Dendritic cell treated with granulocyte-macrophage colony-stimulating factor and Interleukin-4, amounts not matched to agents 40 ng/mL and 50 ng/mL, for 4 days (primary cell): Measurements from ENCODE around the gene BMAL1.
A peak's percentile ranks its signal among the peaks of the same experiment; 100 is the strongest.

ENCODE experiments used
- H3K27ac Mint-ChIP-seq: one replicate; pipeline ENCODE4 v1.8.0; 2022; ENCODE audit warnings: mild to moderate bottlenecking, mixed read lengths
- H3K27me3 Mint-ChIP-seq: one replicate; pipeline ENCODE4 v1.8.0; 2022; ENCODE audit warnings: mild to moderate bottlenecking, mixed read lengths
- H3K36me3 Mint-ChIP-seq: one replicate; pipeline ENCODE4 v1.8.0; 2022; ENCODE audit warnings: low read depth, mixed read lengths
- H3K4me1 Mint-ChIP-seq: one replicate; pipeline ENCODE4 v1.8.0; 2022; ENCODE audit warnings: low read depth, mixed read lengths
- H3K4me3 Mint-ChIP-seq: one replicate; pipeline ENCODE4 v1.8.0; 2022; ENCODE audit warnings: mild to moderate bottlenecking, moderate library complexity, mixed read lengths
- H3K9me3 Mint-ChIP-seq: one replicate; pipeline ENCODE4 v1.8.0; 2022; ENCODE audit warnings: mixed read lengths
- intact Hi-C: fragments of 100-400 bp; cut with micrococcal nuclease; formaldehyde crosslinking; loops from one replicate; pipeline ENCODE4 v1.15.0; 2022

BMAL1 gene

GRCh38 chr11:13276832-13277767, 490 bp upstream of the BMAL1 start:
- H3K36me3 Mint-ChIP-seq: peaks cover 36% of the 10 kb centered on the region
- peaks cover 43% of the 10 kb centered on the region for H3K4me1 Mint-ChIP-seq
- H3K27me3 Mint-ChIP-seq: peaks cover 37% of the 10 kb centered on the region
- peak overlapping the region; percentile 86 for H3K4me3 Mint-ChIP-seq
- H3K27ac Mint-ChIP-seq: peak overlapping the region; percentile 74
- H3K9me3 Mint-ChIP-seq: no peaks in the 10 kb centered on the region
- intact Hi-C loops: loop anchor here (1.0 to 5.0 kb wide), 3 partner anchors 55 to 186 kb away; partner anchors contain the start of gene BTBD10

DNA sequence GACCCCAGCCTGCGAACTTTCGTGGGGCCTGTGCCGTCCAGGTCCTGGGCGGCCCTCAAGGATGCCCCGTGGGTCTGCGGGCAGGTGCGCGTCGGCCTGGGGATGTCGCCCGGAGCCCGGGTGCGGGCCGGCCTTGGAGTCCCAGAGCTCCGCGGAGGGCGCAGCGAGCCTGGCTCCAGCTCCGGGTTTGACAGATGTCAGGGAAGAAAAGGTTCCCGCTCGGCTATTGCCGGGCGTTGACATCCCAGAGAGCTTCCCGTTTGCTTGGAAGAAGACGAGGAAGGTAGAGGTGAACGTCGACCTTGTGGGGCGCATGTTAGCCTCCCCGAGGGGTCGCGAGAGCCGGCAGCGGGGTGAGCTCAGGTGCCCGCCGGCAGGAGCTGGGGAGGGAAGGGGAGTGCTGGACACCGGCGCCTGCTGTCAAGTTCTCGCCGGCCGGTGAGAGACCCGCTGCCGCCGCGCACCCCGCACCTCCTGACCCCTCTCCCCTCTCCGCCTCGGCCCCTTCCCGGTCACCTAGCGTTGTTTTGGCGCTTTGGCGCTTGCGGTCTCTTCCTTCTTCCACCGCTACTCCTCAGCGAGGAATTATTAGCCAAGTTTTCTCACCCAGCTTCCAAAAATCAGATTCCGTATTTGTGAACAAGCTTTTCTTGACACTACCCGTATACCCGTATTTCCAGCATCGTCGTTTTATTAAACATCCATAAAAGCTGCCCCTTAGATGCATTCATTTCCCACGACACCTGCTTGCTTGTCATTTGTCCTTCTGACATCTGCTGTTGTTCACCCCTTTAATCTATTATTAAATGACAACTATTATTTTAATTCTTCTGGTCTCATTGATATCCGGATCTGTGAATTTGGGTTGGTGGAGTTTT, 1.3 kb downstream of the BMAL1 start:
- intact Hi-C loops: loop anchor here (2.0 to 5.0 kb wide), 3 partner anchors 24 to 72 kb away; no protein-coding TSS in a partner anchor
- Mint-ChIP-seq H3K36me3 (peaks cover 43% of the 10 kb centered on the region), H3K9me3 (no peaks in the 10 kb centered on the region), H3K4me3 (peak overlapping the region; percentile 86), H3K4me1 (peaks cover 52% of the 10 kb centered on the region), H3K27ac (peak overlapping the region; percentile 74), H3K27me3 (peaks cover 26% of the 10 kb centered on the region)

- Mint-ChIP-seq H3K4me3 (peak overlapping the region; percentile 86), H3K36me3 (peaks cover 44% of the 10 kb centered on the region), H3K27me3 (peaks cover 20% of the 10 kb centered on the region), H3K9me3 (no peaks in the 10 kb centered on the region), H3K4me1 (peaks cover 56% of the 10 kb centered on the region), H3K27ac (peak overlapping the region; percentile 74)
- intact Hi-C loops: loop anchor here (2.0 to 5.0 kb wide), 3 partner anchors 23 to 72 kb away; no protein-coding TSS in a partner anchor
Measured at GRCh38 chr11:13279487-13279834, 1.9 kb downstream of the BMAL1 start.

DNA sequence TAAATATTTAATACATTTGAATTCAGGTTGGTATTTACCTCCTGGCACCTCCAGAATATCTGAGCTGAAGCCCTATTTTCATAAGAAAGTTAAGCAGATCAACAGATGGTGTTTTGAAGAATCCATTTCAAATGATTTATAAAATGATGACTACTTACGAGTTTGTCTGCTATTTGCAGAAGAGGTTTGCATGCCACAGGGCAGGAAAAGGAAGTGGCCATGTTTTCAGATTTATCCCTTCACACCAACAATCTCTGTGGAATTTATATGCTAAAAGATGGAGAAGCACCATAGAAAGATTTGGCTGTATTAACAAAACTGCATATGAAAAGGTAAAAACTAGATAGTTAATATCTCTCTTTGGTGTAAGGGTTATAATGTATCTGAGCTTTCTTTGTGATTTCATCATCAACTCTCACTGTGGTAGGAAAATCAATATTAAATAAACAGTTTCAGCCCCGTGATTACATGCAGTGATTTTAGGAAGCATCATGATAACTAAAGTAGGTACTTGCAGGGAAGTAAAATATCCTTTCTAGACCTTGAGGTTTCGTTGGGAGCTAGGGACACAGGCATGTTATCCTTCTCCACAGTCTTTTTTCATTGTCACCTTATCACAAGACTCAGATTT, 2.6 kb downstream of the BMAL1 start:
- intact Hi-C loops: no loop called here
- peaks cover 63% of the 10 kb centered on the region for H3K4me1 Mint-ChIP-seq
- no peaks in the 10 kb centered on the region for H3K9me3 Mint-ChIP-seq
- H3K27me3 Mint-ChIP-seq: peaks cover 14% of the 10 kb centered on the region
- peaks cover 51% of the 10 kb centered on the region for H3K36me3 Mint-ChIP-seq
- H3K27ac Mint-ChIP-seq: no peak overlapping the region
- H3K4me3 Mint-ChIP-seq: no peak overlapping the region

DNA sequence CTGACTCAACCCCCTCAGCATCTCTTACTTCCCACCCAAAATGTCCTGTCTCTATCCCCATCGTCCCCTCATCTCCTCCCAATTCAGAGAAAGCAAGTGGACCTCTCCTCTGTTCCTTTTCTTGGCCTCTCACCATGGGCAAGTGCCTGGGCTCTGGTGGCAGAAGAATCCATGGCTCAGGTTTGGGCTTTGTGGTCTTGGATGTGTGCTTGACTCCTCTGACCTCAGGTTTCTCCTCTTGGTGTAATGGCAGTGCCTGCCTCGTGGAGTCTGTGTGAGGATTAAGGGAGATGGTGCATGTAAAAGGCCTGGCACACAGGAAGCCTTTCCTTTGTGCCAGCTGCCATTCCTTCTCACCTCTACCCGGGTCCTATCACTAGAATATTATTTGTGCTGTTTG, 3.2 kb downstream of the BMAL1 start:
- Mint-ChIP-seq H3K27me3 (peaks cover 9% of the 10 kb centered on the region), H3K4me3 (no peak overlapping the region), H3K9me3 (no peaks in the 10 kb centered on the region), H3K4me1 (peaks cover 67% of the 10 kb centered on the region), H3K36me3 (peaks cover 51% of the 10 kb centered on the region), H3K27ac (no peak overlapping the region)
- intact Hi-C loops: no loop called here

DNA sequence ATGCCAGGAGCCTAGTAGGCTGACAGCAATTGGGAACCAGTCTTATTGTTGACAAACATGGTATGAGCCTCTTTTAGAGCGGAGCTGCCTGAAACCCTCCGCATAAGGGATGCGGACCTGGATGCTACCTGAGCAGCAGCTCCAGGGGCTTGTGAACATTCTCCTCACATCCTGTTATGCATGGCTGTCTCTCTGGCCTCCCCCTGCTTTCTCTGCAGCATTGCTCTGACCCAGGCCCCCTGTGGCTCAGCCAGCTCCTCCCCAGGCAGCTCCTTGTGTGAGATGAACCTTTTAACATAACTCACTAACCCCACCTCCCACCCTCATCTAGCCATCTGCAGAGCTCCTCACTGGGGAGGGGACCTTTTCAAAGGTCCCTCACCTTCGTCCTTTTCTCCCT, 6.0 kb downstream of the BMAL1 start:
- Mint-ChIP-seq H3K9me3 (no peaks in the 10 kb centered on the region), H3K36me3 (peaks cover 46% of the 10 kb centered on the region), H3K27me3 (no peaks in the 10 kb centered on the region), H3K4me1 (peaks cover 74% of the 10 kb centered on the region), H3K27ac (no peak overlapping the region), H3K4me3 (no peak overlapping the region)
- intact Hi-C loops: no loop called here

GRCh38 chr11:13284776-13285588, 7.4 kb downstream of the BMAL1 start:
- Mint-ChIP-seq H3K9me3 (no peaks in the 10 kb centered on the region), H3K4me3 (no peak overlapping the region), H3K4me1 (peaks cover 63% of the 10 kb centered on the region), H3K27ac (no peak overlapping the region), H3K36me3 (peaks cover 42% of the 10 kb centered on the region), H3K27me3 (no peaks in the 10 kb centered on the region)
- intact Hi-C loops: no loop called here

DNA sequence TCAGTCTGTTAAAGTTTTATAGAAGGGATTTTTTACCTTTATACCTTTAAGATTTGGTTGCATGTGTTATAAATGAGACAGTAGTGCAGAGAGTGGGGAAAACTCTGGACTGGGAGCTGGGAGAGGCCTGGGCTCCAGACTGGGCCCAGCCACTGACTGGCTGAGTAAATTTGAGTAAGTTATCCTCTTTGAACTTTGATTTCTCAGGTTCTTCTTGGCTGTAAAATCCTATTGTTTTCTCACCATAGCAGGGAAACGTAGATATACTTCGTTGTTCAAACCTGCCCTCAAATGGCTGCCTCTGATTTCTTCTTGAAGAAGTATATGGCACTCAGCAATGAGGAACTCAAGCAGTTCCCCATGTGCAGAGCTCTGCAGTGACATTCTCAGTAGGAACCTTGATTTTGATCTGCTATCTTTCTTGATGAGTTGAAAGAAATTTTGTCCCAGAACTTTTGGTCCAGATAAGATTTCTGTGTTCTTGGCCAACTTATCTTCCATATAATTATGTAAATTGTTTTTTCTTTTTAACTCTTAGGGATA, 8.8 kb downstream of the BMAL1 start:
- Mint-ChIP-seq H3K9me3 (no peaks in the 10 kb centered on the region), H3K27ac (no peak overlapping the region), H3K27me3 (no peaks in the 10 kb centered on the region), H3K36me3 (peaks cover 32% of the 10 kb centered on the region), H3K4me3 (no peak overlapping the region), H3K4me1 (peaks cover 59% of the 10 kb centered on the region)
- intact Hi-C loops: no loop called here

- H3K4me1 Mint-ChIP-seq: peaks cover 54% of the 10 kb centered on the region
- intact Hi-C loops: no loop called here
- peaks cover 25% of the 10 kb centered on the region for H3K36me3 Mint-ChIP-seq
- H3K9me3 Mint-ChIP-seq: no peaks in the 10 kb centered on the region
- H3K27ac Mint-ChIP-seq: no peak overlapping the region
- no peak overlapping the region for H3K4me3 Mint-ChIP-seq
- no peaks in the 10 kb centered on the region for H3K27me3 Mint-ChIP-seq
Measured at GRCh38 chr11:13287036-13287435, 9.4 kb downstream of the BMAL1 start.

DNA sequence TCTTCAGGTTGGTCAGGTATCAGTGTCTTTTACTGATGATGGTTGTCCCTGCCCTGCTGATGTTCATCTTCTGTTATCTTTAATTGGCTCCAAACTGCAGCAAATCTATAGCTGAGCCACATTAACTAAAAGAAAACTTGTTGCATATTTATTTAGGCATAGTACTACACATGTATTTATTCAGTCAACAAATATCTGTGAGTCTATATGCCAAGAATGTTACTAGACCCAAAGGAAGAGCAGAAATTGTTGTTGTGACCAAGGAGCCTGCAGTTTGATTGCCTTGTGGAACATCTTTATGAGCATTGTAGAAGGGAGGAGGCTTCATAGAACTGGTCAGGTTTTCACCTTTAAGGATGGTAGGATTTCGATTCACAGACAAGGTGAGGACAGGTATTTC, 10.1 kb downstream of the BMAL1 start:
- Mint-ChIP-seq H3K4me3 (no peak overlapping the region), H3K4me1 (peaks cover 49% of the 10 kb centered on the region)

GRCh38 chr11:13288375-13289029, 10.9 kb downstream of the BMAL1 start:
- H3K4me3 Mint-ChIP-seq: no peak overlapping the region
- H3K27me3 Mint-ChIP-seq: no peaks in the 10 kb centered on the region
- H3K4me1 Mint-ChIP-seq: peaks cover 54% of the 10 kb centered on the region
- intact Hi-C loops: no loop called here
- peaks cover 18% of the 10 kb centered on the region for H3K36me3 Mint-ChIP-seq
- peak overlapping the region; percentile 9 for H3K27ac Mint-ChIP-seq
- H3K9me3 Mint-ChIP-seq: no peaks in the 10 kb centered on the region

More for the DNA sequence above, 10.1 kb downstream of the BMAL1 start:
- H3K36me3 Mint-ChIP-seq: peaks cover 19% of the 10 kb centered on the region
- no peaks in the 10 kb centered on the region for H3K27me3 Mint-ChIP-seq
- no peak overlapping the region for H3K27ac Mint-ChIP-seq
- intact Hi-C loops: no loop called here
- no peaks in the 10 kb centered on the region for H3K9me3 Mint-ChIP-seq

DNA sequence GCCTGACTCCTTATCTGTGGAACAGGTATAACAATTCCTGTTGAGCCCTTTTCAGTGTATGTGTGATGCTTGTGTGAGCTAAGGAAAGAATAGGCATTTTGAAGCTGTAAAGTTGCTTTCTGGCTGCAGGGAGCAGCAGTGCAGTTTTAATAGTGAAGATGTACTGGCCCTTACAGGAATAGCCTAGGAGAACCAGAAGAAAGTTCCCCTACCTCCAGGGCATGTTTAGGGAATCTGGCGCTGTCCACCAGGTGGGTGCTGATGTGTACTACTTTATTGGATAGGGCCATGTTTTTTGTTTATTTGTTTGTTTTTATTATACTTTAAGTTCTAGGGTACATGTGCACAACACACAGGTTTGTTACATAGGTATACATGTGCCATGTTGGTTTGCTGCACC, 11.5 kb downstream of the BMAL1 start:
- intact Hi-C loops: no loop called here
- Mint-ChIP-seq H3K4me3 (no peak overlapping the region), H3K36me3 (peaks cover 18% of the 10 kb centered on the region), H3K27ac (no peak overlapping the region), H3K27me3 (no peaks in the 10 kb centered on the region), H3K9me3 (no peaks in the 10 kb centered on the region), H3K4me1 (peaks cover 57% of the 10 kb centered on the region)
